ENCODE measurements around the gene KAZN.

DNA sequence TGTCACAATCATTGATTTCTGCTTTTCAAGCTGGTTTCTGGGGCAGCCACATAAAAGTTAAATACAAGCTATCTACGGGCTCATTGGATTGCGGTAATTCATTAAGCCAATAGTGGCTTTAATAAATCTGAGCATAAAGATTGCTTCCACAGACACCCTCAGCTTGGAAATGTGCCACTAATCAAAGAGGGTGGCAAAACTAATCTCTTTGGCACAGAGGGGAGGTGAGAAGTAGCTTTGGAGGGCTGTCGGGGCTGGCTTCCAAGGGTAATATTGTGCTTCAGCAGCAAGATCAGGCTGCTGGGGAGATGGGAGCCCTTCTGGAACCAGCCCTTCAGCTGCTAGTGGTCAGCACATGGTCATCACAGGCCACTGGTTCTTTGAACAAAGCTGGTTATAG is 21.2 kb upstream of the KAZN start:
- TF ChIP-seq GATA3 (IDR thresholded peaks at IDR 0.05; ENCODE audit: low read depth, low read length) (no peak), GATA2 (IDR thresholded peaks at IDR 0.05; ENCODE audit: low read depth, low read length) (no peak)

All from SH-SY5Y (cell line).